Measurements from ENCODE around the gene OSBP2.

Gene OSBP2

DNA sequence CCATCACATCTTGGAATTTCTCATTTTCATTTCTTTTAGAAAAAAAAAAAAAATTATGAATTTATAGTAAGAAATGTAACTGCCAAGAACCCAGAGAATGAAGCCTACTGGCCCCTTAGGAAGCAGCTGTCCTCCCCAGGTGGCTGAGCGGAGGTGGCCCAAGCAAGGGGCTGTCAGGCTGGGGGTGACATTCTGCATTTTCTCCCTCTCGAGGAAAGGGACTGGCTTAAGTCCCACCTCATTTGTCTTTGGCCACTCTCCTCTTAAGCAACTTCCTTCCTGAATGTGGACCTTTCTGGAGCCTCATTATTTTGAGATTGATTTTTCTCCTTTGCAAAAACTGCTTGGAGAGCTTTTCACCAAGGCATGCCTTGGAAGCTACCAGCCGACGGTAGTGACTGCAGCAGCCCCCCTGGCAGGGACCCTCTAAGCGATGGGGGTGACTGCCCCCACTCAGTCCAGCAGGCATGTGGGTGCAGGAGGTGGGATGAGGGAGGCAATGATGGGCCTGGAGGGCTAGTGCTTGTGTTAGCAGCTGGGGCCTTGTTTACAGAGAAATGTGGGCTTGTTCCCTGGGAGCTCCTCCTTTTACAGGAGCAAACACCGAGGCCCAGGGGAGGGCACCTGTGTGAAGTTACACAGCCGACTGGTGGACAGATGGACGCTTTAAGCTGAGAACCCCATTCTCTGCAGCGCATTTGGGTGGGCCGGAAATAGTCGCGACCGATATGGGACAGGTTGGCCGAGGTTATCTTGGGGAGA, 162.2 kb downstream of the OSBP2 start:
- peak in 15 of 42 donors; percentile 0 to 37 (median 9) for DNase-seq

DNA sequence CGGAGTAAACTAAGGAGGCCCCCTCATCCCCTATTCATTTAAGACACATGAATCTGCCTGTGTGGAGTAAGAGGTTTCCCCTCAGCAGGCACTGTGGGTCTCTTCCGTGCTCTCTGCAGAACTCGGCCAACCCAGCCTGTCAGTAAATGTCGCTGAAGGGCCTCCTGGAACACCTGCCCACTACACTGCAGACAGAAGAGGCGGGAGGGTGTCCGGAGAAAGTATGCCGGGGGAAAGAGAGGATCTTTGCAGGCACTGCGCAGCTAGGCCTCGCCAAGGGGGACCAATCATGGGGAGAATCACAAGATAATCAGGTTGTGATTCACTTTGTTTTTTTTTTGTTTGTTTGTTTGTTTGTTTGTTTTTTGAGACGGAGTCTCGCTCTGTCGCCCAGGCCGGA, 163.1 kb downstream of the OSBP2 start:
- peak in 10 of 42 donors; percentile 2 to 33 (median 9) for DNase-seq
- intact Hi-C loops (cut with DNase I), result no loop called here

More for the DNA sequence above, 162.2 kb downstream of the OSBP2 start:
- intact Hi-C loops (cut with DNase I), result no loop called here

GRCh38 chr22:30858976-30859713, 164.5 kb downstream of the OSBP2 start:
- peak in 21 of 42 donors; percentile 0 to 30 (median 8) for DNase-seq
- intact Hi-C loops (cut with DNase I), result no loop called here

DNA sequence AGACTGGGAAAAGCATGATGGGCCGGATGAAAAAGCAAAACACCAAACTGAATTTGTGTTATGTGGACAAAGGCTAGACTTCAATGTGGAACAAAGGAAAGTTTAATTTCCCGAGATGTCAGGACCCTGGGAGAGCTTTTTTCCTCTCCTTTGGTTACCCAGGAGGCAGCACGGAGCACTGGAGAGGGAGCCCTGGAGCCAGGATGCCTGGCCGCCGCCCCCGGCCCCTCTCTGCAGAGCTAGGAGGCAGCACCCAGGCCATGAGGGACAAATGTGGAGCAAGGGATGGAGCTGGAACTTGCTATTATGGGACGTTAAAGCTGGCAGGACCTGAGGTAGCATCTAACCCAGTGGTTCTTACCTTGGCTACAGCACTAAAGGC, 165.0 kb downstream of the OSBP2 start:
- DNase-seq, result peak in 18 of 42 donors; percentile 0 to 38 (median 9)

GRCh38 chr22:30860176-30861105, 165.8 kb downstream of the OSBP2 start:
- intact Hi-C loops (cut with DNase I), result no loop called here
- DNase-seq, result peak in 23 of 42 donors; percentile 1 to 39 (median 13)

More for the DNA sequence above, 165.0 kb downstream of the OSBP2 start:
- intact Hi-C loops (cut with DNase I), result no loop called here

DNA sequence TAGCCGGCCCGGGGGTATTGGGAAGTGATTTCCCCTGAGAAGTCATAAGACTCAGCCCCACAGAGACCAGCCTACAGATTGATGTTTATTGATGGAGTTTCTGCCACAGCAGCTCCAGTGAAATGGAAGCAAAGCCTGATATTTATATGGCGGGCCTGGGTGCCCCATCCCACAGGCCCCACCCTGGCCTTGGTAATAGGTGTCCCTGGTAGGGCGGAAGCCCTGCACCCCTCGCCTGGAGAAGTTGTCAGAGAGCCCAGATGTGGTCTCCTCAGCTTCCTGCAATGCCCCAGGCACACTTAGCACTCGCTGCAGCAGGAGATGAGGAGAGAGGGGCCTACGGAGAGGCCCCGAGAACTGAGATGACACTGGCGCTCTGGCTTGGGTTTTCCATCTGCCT, 166.5 kb downstream of the OSBP2 start:
- peak in 16 of 42 donors; percentile 1 to 34 (median 8) for DNase-seq
- intact Hi-C loops (cut with DNase I), result no loop called here

DNA sequence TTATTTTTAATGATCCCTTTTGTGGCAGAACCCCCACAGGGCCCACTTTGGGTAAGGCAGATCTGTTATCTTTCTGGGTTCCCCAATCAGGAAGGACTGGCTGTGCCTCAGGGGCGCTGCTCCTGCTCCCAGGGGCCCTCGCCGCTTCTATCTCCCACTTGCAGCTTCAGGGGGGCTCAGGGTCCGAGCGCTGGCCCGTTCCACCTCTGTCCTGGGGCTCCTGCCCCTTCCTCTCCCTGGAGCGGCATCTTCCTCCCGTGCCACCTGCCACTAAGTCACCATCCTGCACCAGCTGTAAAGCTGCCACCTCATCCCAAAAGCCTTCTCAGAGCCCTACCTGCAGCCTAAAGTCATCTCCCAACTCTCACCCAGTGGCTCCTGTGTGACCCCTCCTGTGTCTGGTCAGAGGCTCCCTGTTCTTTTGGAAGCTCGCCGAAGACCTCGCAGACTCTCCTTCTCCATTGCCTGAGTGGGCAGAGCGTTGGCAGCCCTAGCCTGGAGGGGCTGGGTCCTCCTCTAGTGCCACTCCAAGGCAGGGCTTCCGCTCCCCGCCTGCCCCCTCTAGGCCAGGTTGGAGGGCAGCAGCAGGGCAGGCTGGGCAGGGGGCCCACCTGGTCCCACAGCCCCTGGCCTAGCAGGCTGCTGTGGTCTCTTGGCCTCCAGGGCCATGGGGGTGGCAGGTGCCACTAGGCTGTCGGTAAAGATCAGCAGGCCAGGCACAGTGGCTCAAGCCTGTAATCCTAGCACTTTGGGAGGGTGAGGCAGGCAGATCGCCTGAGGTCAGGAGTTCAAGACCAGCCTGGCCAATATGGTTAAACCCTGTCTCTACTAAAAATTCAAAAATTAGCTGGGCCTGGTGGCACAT, 167.2 kb downstream of the OSBP2 start:
- intact Hi-C loops (cut with DNase I), result no loop called here
- DNase-seq, result peak in 16 of 42 donors; percentile 3 to 32 (median 8)

- DNase-seq, result peak in 28 of 42 donors; percentile 4 to 70 (median 39)
- intact Hi-C loops (cut with DNase I), result no loop called here
Measured at GRCh38 chr22:30863081-30863833, 168.6 kb downstream of the OSBP2 start.

- peak in 20 of 42 donors; percentile 1 to 33 (median 10) for DNase-seq
- intact Hi-C loops (cut with DNase I), result no loop called here
Measured at GRCh38 chr22:30864441-30865420, 170.1 kb downstream of the OSBP2 start.

DNA sequence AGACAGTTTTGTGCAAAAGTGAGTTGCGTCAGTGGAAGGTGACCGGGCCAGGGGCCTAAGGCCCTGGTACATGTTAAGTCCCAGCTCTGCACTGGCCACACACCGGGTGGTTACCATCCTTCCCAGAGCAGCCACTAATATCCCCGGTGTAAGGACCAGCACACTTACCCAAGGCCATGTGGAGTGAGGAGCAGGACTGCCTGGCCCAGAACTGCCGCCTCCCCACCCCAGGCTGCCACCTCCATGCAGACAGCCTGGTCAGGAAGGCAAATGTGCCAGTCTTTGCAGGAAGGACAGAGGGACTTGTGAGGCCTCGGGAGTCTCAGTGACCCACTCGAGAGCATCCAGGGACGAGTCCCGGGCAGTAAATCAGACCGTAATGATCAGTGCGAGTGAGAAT, 171.0 kb downstream of the OSBP2 start:
- intact Hi-C loops (cut with DNase I), result no loop called here
- DNase-seq, result peak in 18 of 42 donors; percentile 0 to 38 (median 12)

DNA sequence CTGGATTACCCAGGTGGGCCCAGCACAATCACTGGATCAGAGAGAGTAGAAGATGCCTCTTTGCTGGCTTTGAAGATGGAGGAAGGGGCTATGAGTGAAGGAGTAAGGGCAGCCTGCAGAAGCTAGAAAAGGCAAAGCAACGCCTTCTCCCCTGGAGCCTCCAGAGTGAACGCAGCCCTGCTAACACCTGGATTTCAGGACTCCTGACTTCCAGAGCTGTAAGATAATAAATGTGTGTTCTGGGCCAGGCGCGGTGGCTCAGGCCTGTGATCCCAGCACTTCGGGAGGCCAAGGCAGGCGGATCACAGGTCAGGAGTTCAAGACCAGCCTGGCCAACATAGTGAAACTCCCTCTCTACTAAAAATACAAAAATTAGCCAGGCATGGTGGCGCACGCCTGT, 171.5 kb downstream of the OSBP2 start:
- intact Hi-C loops (cut with DNase I), result no loop called here
- DNase-seq, result peak in 17 of 42 donors; percentile 1 to 29 (median 8)

DNA sequence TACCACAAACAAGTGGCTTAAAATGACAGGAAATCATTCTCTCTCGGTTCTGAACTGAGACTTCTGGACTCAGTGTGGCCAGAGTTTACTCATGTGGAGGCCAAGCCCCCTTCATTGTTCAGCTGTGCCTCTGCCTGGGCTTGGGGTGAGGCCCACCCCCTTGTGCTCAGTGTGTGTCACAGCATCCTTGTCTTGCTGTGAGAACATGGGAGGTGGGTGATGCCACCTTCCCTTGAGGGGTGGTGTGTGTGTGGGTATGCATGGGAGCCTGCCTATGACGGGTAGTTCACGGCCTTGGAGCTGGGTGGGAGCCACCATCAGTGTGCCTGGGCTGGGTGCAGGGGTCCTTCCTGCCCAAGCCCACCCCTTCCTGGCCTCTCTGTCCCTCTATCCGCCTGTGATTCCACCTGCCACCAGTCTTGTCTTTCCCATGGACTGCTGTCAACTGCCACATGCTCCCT, 172.2 kb downstream of the OSBP2 start:
- intact Hi-C loops (cut with DNase I), result no loop called here
- peak in 21 of 42 donors; percentile 2 to 38 (median 12) for DNase-seq

DNA sequence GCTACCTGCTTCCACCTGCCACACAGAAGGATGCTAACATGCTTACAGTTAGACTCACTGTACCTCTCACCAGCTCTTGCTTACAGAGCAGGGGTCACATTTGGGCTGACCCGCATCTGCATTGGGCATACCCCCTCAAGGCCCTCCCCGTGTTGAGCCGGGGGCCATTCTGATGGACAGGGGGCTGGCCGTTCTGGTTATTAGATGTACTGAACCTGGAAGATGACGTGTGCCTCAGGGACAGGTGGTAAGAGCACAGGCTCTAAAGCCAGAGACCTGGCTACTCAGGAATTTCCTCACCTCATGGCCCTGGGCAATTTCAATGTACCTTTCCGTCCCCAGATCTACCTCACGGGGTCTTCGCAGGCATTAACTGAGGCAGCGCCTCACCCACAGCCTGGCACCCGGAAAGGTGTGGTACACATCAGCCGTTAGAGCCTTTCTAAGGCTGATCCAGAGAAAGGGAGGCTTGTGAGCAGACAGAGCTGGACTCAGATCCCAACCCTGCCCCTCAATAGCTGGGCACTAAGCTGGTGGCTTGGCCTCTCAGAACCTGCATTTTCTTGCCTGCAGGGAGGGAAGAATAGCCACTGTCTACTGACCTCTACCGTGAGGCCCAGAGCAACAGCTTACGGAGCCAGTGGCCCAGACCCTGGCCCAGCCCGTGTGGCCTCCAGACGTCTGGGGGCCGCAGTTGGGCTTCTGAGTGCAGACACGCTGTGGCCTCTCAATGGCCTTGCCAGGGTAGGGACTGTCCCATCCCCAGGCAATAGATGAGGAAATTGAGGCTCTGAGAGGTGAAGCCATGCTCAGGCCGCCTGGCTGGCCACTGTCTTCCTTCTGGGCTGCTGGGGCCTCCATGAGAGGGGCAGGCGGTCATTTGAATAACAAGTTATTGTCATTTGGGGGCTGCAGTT, 173.3 kb downstream of the OSBP2 start:
- DNase-seq, result peak in 19 of 42 donors; percentile 1 to 41 (median 11)
- intact Hi-C loops (cut with DNase I), result no loop called here

DNA sequence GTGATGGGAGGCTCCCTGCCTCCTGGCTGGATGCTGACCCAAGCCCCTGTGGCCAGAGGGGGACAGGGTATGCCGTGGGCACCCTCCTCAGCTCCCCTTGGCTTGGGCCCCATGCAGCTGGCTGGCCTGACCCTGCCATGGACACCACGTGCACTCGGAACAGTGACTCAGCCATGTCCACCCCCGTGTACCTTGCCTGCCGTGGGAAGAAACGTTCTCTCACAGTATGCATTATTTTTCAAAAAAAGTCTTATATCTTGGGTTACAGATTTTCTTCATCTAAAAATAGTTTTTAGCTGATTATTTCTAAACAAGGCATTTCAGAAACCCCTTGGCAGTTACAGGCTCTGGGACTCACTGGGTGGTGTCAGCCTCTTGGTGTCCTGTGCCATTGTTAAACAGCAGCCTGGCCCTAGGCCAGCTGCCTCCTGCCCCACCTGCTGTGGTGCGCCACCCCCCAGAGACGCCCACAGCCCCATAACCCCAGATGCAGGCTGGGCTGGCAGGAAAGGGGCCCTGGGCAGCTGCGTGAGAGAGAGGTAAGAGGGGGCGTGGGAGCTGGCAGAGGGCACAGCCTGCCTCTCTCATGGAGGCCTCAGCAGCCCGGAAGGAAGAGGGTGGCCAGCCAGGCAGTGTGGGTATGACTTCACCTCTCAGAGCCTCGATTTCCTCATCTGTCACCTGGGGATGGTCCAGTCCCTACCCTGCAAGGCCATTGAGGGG, 174.2 kb downstream of the OSBP2 start:
- peak; percentile 54 to 90 (median 74) for DNase-seq
- intact Hi-C loops (cut with DNase I), result no loop called here

Measured in head of caudate nucleus (tissue), 42 donors.